Stimulated activated naive CD8-positive, alpha-beta T cell treated with anti-CD3 and anti-CD28 coated beads, Interleukin-15, Interleukin-2, amounts not matched to agents 100 ng/mL and 50 ng/mL, for 24 hours (primary cell): Measurements from ENCODE around the gene PKN2.

Experiments
- H3K27ac Mint-ChIP-seq: one replicate; pipeline ENCODE4 v1.8.0; 2021; ENCODE audit warnings: mild to moderate bottlenecking, mixed read lengths
- H3K27me3 Mint-ChIP-seq: one replicate; pipeline ENCODE4 v1.8.0; 2021; ENCODE audit warnings: mixed read lengths
- H3K36me3 Mint-ChIP-seq: one replicate; pipeline ENCODE4 v1.8.0; 2021; ENCODE audit warnings: low read depth, mixed read lengths
- H3K4me1 Mint-ChIP-seq: one replicate; pipeline ENCODE4 v1.8.0; 2021; ENCODE audit warnings: low read depth, mixed read lengths
- H3K4me3 Mint-ChIP-seq: one replicate; pipeline ENCODE4 v1.8.0; 2021; ENCODE audit warnings: mild to moderate bottlenecking, mixed read lengths
- H3K9me3 Mint-ChIP-seq: one replicate; pipeline ENCODE4 v1.8.0; 2021; ENCODE audit warnings: mixed read lengths

Gene PKN2

GRCh38 chr1:88683541-88684481 is at the start of gene PKN2:
TSS of gene PKN2 (plus strand) at chr1:88684273. CDS start at chr1:88684581, 308 bp downstream.
- H3K27ac Mint-ChIP-seq = peak within 1 kb of the TSS; percentile 98
- H3K4me1 Mint-ChIP-seq = peaks cover 38% of the 10 kb centered on the region
- H3K27me3 Mint-ChIP-seq = no peaks in the 10 kb centered on the region
- no peaks in the 10 kb centered on the region for H3K9me3 Mint-ChIP-seq
- H3K36me3 Mint-ChIP-seq = peaks cover 5% of the 10 kb centered on the region
- peak within 1 kb of the TSS; percentile 90 for H3K4me3 Mint-ChIP-seq

GRCh38 chr1:88634538-88634937 is 49.5 kb upstream of the PKN2 start:
- H3K27me3 Mint-ChIP-seq = peaks cover 20% of the 10 kb centered on the region
- no peak overlapping the region for H3K27ac Mint-ChIP-seq
- no peaks in the 10 kb centered on the region for H3K36me3 Mint-ChIP-seq
- no peak overlapping the region for H3K4me3 Mint-ChIP-seq
- peaks cover 25% of the 10 kb centered on the region for H3K9me3 Mint-ChIP-seq
- H3K4me1 Mint-ChIP-seq = no peaks in the 10 kb centered on the region

DNA sequence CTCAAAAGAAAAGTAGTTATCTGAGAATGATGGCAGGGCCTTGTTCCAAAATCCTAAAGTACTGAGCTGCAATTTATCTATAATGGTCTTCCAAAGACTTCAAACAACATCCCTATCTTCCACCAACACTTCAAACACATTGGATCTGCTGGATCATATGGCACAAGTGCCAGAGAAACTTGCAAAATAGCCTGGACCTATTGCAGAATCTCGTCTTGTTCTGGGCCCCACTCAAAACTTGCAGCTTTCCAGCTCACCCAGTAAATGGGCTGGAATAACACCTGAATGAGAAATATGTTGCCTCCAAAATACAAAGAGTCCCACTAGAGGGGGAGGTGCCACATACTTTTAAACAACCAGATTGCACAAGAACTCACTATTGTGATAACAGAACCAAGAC is 44.0 kb upstream of the PKN2 start:
- no peak overlapping the region for H3K4me3 Mint-ChIP-seq
- no peaks in the 10 kb centered on the region for H3K4me1 Mint-ChIP-seq
- no peak overlapping the region for H3K27ac Mint-ChIP-seq
- H3K9me3 Mint-ChIP-seq = peaks cover 10% of the 10 kb centered on the region
- peaks cover 8% of the 10 kb centered on the region for H3K27me3 Mint-ChIP-seq
- H3K36me3 Mint-ChIP-seq = no peaks in the 10 kb centered on the region

- H3K27ac Mint-ChIP-seq = no peak overlapping the region
- H3K36me3 Mint-ChIP-seq = no peaks in the 10 kb centered on the region
- H3K27me3 Mint-ChIP-seq = peaks cover 11% of the 10 kb centered on the region
- no peak overlapping the region for H3K4me3 Mint-ChIP-seq
- H3K9me3 Mint-ChIP-seq = no peaks in the 10 kb centered on the region
- no peaks in the 10 kb centered on the region for H3K4me1 Mint-ChIP-seq
Measured at GRCh38 chr1:88645886-88646285, 38.2 kb upstream of the PKN2 start.

DNA sequence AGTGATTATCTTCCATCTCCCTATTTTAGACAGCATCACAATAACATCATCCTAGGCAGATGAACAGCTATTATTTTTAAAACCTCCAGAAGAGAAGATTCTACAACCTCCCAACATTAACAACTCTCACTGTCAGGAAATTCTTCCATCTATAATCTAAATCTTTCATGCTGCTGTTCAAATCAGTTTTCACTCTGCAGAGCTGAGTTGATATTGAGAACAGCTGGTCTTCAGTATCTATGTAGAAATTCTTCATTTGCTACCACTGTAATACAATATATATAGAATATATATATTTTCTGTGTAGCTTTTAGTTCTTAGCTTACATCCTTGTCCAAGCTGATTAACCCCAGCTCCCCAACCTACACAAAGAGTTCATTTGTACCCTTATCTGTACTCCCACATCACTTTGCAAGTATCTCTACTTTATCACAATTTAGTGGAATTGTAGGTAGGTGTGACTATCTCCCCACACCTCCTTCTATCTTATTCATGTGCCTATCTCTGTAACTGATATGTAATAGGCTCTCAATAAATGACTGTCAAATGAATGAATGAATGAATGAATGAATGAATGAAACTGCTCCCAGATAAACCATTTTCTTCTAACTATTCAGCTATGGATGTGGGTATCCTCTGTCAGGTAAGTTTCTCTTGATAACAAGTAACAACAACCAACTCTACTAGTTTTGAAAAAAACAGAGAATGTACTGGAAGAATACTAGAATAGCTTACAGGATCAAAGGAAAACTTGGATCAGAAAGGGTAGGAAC is 37.4 kb upstream of the PKN2 start:
- peaks cover 11% of the 10 kb centered on the region for H3K27me3 Mint-ChIP-seq
- H3K4me1 Mint-ChIP-seq = no peaks in the 10 kb centered on the region
- H3K27ac Mint-ChIP-seq = no peak overlapping the region
- H3K9me3 Mint-ChIP-seq = no peaks in the 10 kb centered on the region
- H3K4me3 Mint-ChIP-seq = no peak overlapping the region
- H3K36me3 Mint-ChIP-seq = no peaks in the 10 kb centered on the region

GRCh38 chr1:88647249-88647645 is 36.8 kb upstream of the PKN2 start:
- Mint-ChIP-seq H3K36me3 (no peaks in the 10 kb centered on the region), H3K9me3 (no peaks in the 10 kb centered on the region), H3K4me3 (no peak overlapping the region), H3K27ac (no peak overlapping the region), H3K27me3 (peaks cover 11% of the 10 kb centered on the region), H3K4me1 (no peaks in the 10 kb centered on the region)

DNA sequence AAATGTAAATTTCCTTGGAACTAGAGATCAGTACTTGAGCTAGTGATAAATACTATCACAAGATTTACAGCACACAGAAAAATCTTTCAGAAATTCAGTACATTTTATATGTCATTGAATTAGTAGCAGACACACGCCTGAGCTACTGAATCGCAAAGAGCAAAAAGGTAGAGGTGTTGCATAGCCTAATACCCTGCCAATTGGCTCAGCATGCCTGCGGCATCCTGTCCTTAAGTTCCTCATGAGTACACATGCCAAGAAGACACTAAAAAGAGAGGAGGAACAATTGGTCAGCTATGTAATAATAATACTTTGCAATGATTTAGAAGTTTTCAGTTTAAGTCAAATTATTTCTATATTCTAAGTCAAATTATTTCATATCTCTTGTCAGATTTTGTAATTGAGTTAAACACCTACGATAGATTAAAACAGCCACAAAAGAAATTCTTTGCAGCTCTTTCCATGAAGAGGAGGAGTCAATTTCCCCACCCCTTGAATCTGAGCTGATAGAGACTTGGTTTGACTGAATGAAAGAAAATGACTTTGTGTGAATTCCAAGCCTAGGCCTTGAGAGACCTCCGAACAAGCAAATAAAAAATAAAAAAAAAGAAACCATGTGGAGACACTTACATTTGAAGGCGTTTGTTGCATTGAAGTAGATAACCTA is 36.2 kb upstream of the PKN2 start:
- H3K36me3 Mint-ChIP-seq = no peaks in the 10 kb centered on the region
- no peaks in the 10 kb centered on the region for H3K9me3 Mint-ChIP-seq
- H3K27me3 Mint-ChIP-seq = peaks cover 11% of the 10 kb centered on the region
- no peak overlapping the region for H3K4me3 Mint-ChIP-seq
- H3K4me1 Mint-ChIP-seq = no peaks in the 10 kb centered on the region
- no peak overlapping the region for H3K27ac Mint-ChIP-seq

DNA sequence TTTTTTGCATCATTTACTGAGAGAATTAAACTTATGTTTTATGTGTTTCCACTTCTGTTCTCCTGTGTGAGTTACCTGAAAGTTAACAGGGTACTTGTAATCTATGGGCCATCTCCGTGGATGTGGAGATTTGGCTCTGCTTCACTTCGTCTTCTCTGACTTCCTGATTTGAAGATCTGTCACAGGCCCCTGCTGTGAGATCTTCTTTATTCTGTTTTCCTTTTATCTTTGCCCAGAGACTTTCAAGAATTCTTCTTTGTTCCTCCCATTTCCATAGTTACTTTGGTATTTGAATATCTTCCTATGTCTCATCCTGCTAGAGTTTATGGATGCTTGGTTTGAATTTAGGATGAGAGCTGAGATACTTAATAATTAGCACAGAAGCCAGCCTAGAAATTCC is 35.4 kb upstream of the PKN2 start:
- no peaks in the 10 kb centered on the region for H3K36me3 Mint-ChIP-seq
- no peaks in the 10 kb centered on the region for H3K9me3 Mint-ChIP-seq
- H3K27me3 Mint-ChIP-seq = peaks cover 7% of the 10 kb centered on the region
- no peak overlapping the region for H3K27ac Mint-ChIP-seq
- H3K4me3 Mint-ChIP-seq = no peak overlapping the region
- H3K4me1 Mint-ChIP-seq = no peaks in the 10 kb centered on the region

- Mint-ChIP-seq H3K4me1 (no peaks in the 10 kb centered on the region), H3K27ac (no peak overlapping the region), H3K36me3 (no peaks in the 10 kb centered on the region), H3K9me3 (no peaks in the 10 kb centered on the region), H3K27me3 (peaks cover 7% of the 10 kb centered on the region), H3K4me3 (no peak overlapping the region)
Measured at GRCh38 chr1:88649932-88650331, 34.1 kb upstream of the PKN2 start.

- H3K27ac Mint-ChIP-seq = no peak overlapping the region
- H3K36me3 Mint-ChIP-seq = no peaks in the 10 kb centered on the region
- H3K4me1 Mint-ChIP-seq = no peaks in the 10 kb centered on the region
- H3K9me3 Mint-ChIP-seq = no peaks in the 10 kb centered on the region
- peaks cover 5% of the 10 kb centered on the region for H3K27me3 Mint-ChIP-seq
- no peak overlapping the region for H3K4me3 Mint-ChIP-seq
Measured at GRCh38 chr1:88650676-88651418, 33.2 kb upstream of the PKN2 start.

DNA sequence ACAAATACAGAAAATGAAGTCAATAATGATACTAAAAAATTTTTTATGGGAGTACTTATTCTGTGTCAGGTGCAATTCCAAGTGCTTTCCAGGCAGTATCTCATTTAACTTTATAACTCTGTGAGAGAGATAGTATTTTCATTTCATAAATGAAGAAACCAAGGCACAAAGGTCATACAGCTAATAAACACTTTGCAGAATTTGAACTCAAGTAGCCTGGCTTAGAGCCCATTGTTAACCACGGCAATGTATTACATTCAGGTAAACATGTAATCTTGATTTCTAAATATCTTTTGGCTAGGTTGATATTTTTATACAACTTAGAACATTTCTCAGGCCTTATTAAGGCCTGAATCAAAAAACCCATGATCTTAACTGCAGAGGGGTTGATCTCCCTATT is 28.9 kb upstream of the PKN2 start:
- Mint-ChIP-seq H3K36me3 (no peaks in the 10 kb centered on the region), H3K4me1 (peaks cover 8% of the 10 kb centered on the region), H3K4me3 (no peak overlapping the region), H3K27ac (no peak overlapping the region), H3K9me3 (no peaks in the 10 kb centered on the region), H3K27me3 (no peaks in the 10 kb centered on the region)

DNA sequence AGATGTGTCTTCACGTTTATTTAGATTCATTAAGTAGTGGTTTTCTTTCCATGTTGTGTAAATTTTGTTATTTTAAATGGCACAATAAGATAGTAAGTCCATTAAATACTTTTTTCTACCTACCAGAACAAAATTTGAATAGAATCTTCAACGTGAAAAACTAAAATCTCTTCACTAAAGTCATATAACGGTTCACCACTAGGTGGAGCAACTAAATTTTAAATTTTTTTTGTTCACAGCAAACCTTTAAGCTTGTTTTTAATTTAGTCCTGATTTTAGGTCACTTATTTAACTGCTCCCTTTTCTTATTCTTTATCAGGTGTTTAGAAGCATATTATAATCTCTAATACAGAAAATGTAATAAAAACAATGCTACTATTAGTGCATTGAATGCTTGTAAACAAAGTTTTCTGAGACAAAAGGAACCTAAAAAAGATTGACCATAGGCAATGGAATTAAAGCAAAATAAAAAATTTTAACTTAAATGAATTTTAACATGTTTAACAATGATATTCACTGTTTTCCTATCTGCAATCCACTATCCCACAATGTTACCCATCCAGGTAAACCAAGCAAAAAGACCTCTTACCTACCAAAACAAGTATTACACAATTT is 28.3 kb upstream of the PKN2 start:
- H3K4me1 Mint-ChIP-seq = peaks cover 14% of the 10 kb centered on the region
- H3K9me3 Mint-ChIP-seq = no peaks in the 10 kb centered on the region
- no peak overlapping the region for H3K4me3 Mint-ChIP-seq
- H3K27me3 Mint-ChIP-seq = no peaks in the 10 kb centered on the region
- no peak overlapping the region for H3K27ac Mint-ChIP-seq
- H3K36me3 Mint-ChIP-seq = no peaks in the 10 kb centered on the region

GRCh38 chr1:88658419-88658818 is 25.7 kb upstream of the PKN2 start:
- peaks cover 25% of the 10 kb centered on the region for H3K4me1 Mint-ChIP-seq
- H3K9me3 Mint-ChIP-seq = no peaks in the 10 kb centered on the region
- no peaks in the 10 kb centered on the region for H3K36me3 Mint-ChIP-seq
- no peak overlapping the region for H3K27ac Mint-ChIP-seq
- no peak overlapping the region for H3K4me3 Mint-ChIP-seq
- H3K27me3 Mint-ChIP-seq = no peaks in the 10 kb centered on the region

GRCh38 chr1:88659552-88659951 is 24.5 kb upstream of the PKN2 start:
- H3K9me3 Mint-ChIP-seq = no peaks in the 10 kb centered on the region
- H3K4me1 Mint-ChIP-seq = peaks cover 25% of the 10 kb centered on the region
- no peak overlapping the region for H3K27ac Mint-ChIP-seq
- H3K4me3 Mint-ChIP-seq = no peak overlapping the region
- H3K27me3 Mint-ChIP-seq = no peaks in the 10 kb centered on the region
- H3K36me3 Mint-ChIP-seq = no peaks in the 10 kb centered on the region
